NB4 (cell line): ENCODE results near the gene TXLNA.

Experiments used
- POLR2A ChIP-seq: IDR thresholded peaks from 2 replicates; pipeline ENCODE4 v1.6.1; 2011; ENCODE audit warnings: mild to moderate bottlenecking; ENCODE audit not compliant: insufficient read length; ENCODE audit errors: extremely low read depth
- TF ChIP-seq, protein P1 (sequence below): IDR thresholded peaks from one replicate; pipeline ENCODE4 v1.5.1; 2012; ENCODE audit warnings: low read depth, low read length
- TF ChIP-seq, protein P2 (sequence below): IDR thresholded peaks from 2 replicates; pipeline ENCODE4 v1.6.1; 2011; ENCODE audit warnings: low read depth, low read length

DNA sequence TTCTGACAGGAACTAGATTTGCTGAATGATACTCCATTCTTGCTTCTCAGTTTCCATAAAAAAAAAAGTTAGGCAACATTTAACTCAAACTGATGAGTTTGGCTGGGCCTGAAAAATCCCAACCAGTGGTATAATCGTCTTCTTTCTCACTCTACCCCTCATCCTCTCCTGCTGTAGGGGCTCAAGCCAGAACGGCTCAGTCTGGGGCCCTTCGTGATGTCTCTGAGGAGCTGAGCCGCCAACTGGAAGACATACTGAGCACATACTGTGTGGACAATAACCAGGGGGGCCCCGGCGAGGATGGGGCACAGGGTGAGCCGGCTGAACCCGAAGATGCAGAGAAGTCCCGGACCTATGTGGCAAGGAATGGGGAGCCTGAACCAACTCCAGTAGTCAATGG is 1.6 kb downstream of the TXLNA start:
- TF ChIP-seq POLR2A, result no peak
- TF ChIP-seq, protein P1, sequence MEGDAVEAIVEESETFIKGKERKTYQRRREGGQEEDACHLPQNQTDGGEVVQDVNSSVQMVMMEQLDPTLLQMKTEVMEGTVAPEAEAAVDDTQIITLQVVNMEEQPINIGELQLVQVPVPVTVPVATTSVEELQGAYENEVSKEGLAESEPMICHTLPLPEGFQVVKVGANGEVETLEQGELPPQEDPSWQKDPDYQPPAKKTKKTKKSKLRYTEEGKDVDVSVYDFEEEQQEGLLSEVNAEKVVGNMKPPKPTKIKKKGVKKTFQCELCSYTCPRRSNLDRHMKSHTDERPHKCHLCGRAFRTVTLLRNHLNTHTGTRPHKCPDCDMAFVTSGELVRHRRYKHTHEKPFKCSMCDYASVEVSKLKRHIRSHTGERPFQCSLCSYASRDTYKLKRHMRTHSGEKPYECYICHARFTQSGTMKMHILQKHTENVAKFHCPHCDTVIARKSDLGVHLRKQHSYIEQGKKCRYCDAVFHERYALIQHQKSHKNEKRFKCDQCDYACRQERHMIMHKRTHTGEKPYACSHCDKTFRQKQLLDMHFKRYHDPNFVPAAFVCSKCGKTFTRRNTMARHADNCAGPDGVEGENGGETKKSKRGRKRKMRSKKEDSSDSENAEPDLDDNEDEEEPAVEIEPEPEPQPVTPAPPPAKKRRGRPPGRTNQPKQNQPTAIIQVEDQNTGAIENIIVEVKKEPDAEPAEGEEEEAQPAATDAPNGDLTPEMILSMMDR, result no peak
- TF ChIP-seq, protein P2, sequence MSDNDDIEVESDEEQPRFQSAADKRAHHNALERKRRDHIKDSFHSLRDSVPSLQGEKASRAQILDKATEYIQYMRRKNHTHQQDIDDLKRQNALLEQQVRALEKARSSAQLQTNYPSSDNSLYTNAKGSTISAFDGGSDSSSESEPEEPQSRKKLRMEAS, result no peak
